HEK293 (cell line): Measurements from ENCODE around the gene TOR3A.

Experiments
- BCL11B ChIP-seq: fragments of 450-650 bp; formaldehyde crosslinking; IDR thresholded peaks from 2 replicates; pipeline ENCODE4 v1.5.1; 2016; ENCODE audit warnings: low read depth, missing biosample characterization, missing genetic modification characterization
- EGR2 ChIP-seq: fragments of 450-650 bp; formaldehyde crosslinking; IDR thresholded peaks from 2 replicates; pipeline ENCODE4 v1.5.1; 2016; ENCODE audit warnings: low read depth, missing biosample characterization, missing genetic modification characterization
- FEZF1 ChIP-seq: fragments of 450-650 bp; formaldehyde crosslinking; IDR thresholded peaks from 2 replicates; pipeline ENCODE4 v1.5.1; 2016; ENCODE audit warnings: missing biosample characterization, missing genetic modification characterization
- GLIS2 ChIP-seq: fragments of 450-650 bp; formaldehyde crosslinking; IDR thresholded peaks from 2 replicates; pipeline ENCODE4 v1.5.1; 2016; ENCODE audit warnings: missing biosample characterization, missing genetic modification characterization
- KLF7 ChIP-seq: fragments of 450-650 bp; formaldehyde crosslinking; IDR thresholded peaks from 2 replicates; pipeline ENCODE4 v1.5.1; 2016; ENCODE audit warnings: missing biosample characterization, missing genetic modification characterization, borderline replicate concordance
- MYNN ChIP-seq: fragments of 450-650 bp; formaldehyde crosslinking; IDR thresholded peaks from 2 replicates; pipeline ENCODE4 v1.5.1; 2016; ENCODE audit warnings: missing biosample characterization, missing genetic modification characterization, borderline replicate concordance
- RBAK ChIP-seq: fragments of 450-650 bp; formaldehyde crosslinking; IDR thresholded peaks from 2 replicates; pipeline ENCODE4 v1.5.1; 2016; ENCODE audit warnings: missing biosample characterization, missing genetic modification characterization
- REPIN1 ChIP-seq: fragments of 450-650 bp; formaldehyde crosslinking; IDR thresholded peaks from 2 replicates; pipeline ENCODE4 v1.5.1; 2017; ENCODE audit warnings: missing biosample characterization, missing genetic modification characterization, low read depth
- SCRT1 ChIP-seq: fragments of 450-650 bp; formaldehyde crosslinking; IDR thresholded peaks from 2 replicates; pipeline ENCODE4 v1.5.1; 2016; ENCODE audit warnings: missing biosample characterization, missing genetic modification characterization, borderline replicate concordance
- SETDB1 ChIP-seq: IDR thresholded peaks from one replicate; pipeline ENCODE4 v1.6.1; 2017; ENCODE audit warnings: mild to moderate bottlenecking, low read length, moderate library complexity, mixed read lengths; ENCODE audit not compliant: insufficient read length
- SP3 ChIP-seq: fragments of 450-650 bp; formaldehyde crosslinking; IDR thresholded peaks from 2 replicates; pipeline ENCODE4 v1.5.1; 2016; ENCODE audit warnings: missing biosample characterization, missing genetic modification characterization
- SP7 ChIP-seq: fragments of 450-650 bp; formaldehyde crosslinking; IDR thresholded peaks from 2 replicates; pipeline ENCODE4 v1.5.1; 2016; ENCODE audit warnings: missing biosample characterization, missing genetic modification characterization
- ZBTB1 ChIP-seq: fragments of 450-650 bp; formaldehyde crosslinking; IDR thresholded peaks from 2 replicates; pipeline ENCODE4 v1.5.1; 2016; ENCODE audit warnings: missing biosample characterization, missing genetic modification characterization
- ZNF146 ChIP-seq: fragments of 450-650 bp; formaldehyde crosslinking; IDR thresholded peaks from 2 replicates; pipeline ENCODE4 v1.5.1; 2016; ENCODE audit warnings: missing biosample characterization, missing genetic modification characterization
- ZNF24 ChIP-seq: fragments of 450-650 bp; formaldehyde crosslinking; IDR thresholded peaks from 2 replicates; pipeline ENCODE4 v1.5.1; 2016; ENCODE audit warnings: missing biosample characterization, missing genetic modification characterization
- ZNF302 ChIP-seq: fragments of 450-650 bp; formaldehyde crosslinking; IDR thresholded peaks from 2 replicates; pipeline ENCODE4 v1.5.1; 2016; ENCODE audit warnings: missing biosample characterization, missing genetic modification characterization, low read depth
- ZNF324 ChIP-seq: fragments of 450-650 bp; formaldehyde crosslinking; IDR thresholded peaks from 2 replicates; pipeline ENCODE4 v1.5.1; 2016; ENCODE audit warnings: missing biosample characterization, missing genetic modification characterization
- ZNF350 ChIP-seq: fragments of 450-650 bp; formaldehyde crosslinking; IDR thresholded peaks from 2 replicates; pipeline ENCODE4 v1.5.0; 2017; ENCODE audit warnings: missing biosample characterization, mild to moderate bottlenecking, missing genetic modification characterization
- ZNF394 ChIP-seq: fragments of 450-650 bp; formaldehyde crosslinking; IDR thresholded peaks from 2 replicates; pipeline ENCODE4 v1.5.1; 2016; ENCODE audit warnings: missing biosample characterization, missing genetic modification characterization, mild to moderate bottlenecking, moderate library complexity, borderline replicate concordance
- ZNF501 ChIP-seq: fragments of 450-650 bp; formaldehyde crosslinking; IDR thresholded peaks from 2 replicates; pipeline ENCODE4 v1.5.1; 2016; ENCODE audit warnings: missing biosample characterization, missing genetic modification characterization
- ZNF548 ChIP-seq: fragments of 450-650 bp; formaldehyde crosslinking; IDR thresholded peaks from 2 replicates; pipeline ENCODE4 v1.5.1; 2016; ENCODE audit warnings: missing biosample characterization, missing genetic modification characterization
- ZNF549 ChIP-seq: fragments of 450-650 bp; IDR thresholded peaks from 2 replicates; pipeline ENCODE4 v1.5.1; 2018; ENCODE audit warnings: missing biosample characterization, missing genetic modification characterization, mild to moderate bottlenecking, inconsistent platforms, moderate library complexity
- ZNF560 ChIP-seq: fragments of 450-650 bp; formaldehyde crosslinking; IDR thresholded peaks from 2 replicates; pipeline ENCODE4 v1.5.1; 2017; ENCODE audit warnings: missing biosample characterization, missing genetic modification characterization, borderline replicate concordance
- ZNF561 ChIP-seq: fragments of 450-650 bp; IDR thresholded peaks from 2 replicates; pipeline ENCODE4 v1.5.1; 2018; ENCODE audit warnings: missing biosample characterization, missing genetic modification characterization, borderline replicate concordance
- ZNF585B ChIP-seq: fragments of 450-650 bp; formaldehyde crosslinking; IDR thresholded peaks from 2 replicates; pipeline ENCODE4 v1.5.1; 2016; ENCODE audit warnings: missing biosample characterization, missing genetic modification characterization
- ZNF596 ChIP-seq: fragments of 450-650 bp; IDR thresholded peaks from 2 replicates; pipeline ENCODE4 v1.5.0; 2018; ENCODE audit warnings: missing biosample characterization, mild to moderate bottlenecking, missing genetic modification characterization, moderate library complexity
- ZNF621 ChIP-seq: fragments of 450-650 bp; formaldehyde crosslinking; IDR thresholded peaks from 2 replicates; pipeline ENCODE4 v1.5.1; 2017; ENCODE audit warnings: missing biosample characterization, missing genetic modification characterization
- ZNF624 ChIP-seq: fragments of 450-650 bp; formaldehyde crosslinking; IDR thresholded peaks from 2 replicates; pipeline ENCODE4 v1.5.1; 2017; ENCODE audit warnings: missing biosample characterization, missing genetic modification characterization
- ZNF670 ChIP-seq: fragments of 450-650 bp; formaldehyde crosslinking; IDR thresholded peaks from 2 replicates; pipeline ENCODE4 v1.5.1; 2016; ENCODE audit warnings: missing biosample characterization, missing genetic modification characterization, low read depth
- ZNF701 ChIP-seq: fragments of 450-650 bp; formaldehyde crosslinking; IDR thresholded peaks from 2 replicates; pipeline ENCODE4 v1.5.1; 2016; ENCODE audit warnings: missing biosample characterization, missing genetic modification characterization
- ZNF704 ChIP-seq: fragments of 450-650 bp; formaldehyde crosslinking; IDR thresholded peaks from 2 replicates; pipeline ENCODE4 v1.5.1; 2016; ENCODE audit warnings: missing biosample characterization, missing genetic modification characterization
- ZNF76 ChIP-seq: fragments of 450-650 bp; formaldehyde crosslinking; IDR thresholded peaks from 2 replicates; pipeline ENCODE4; 2016; ENCODE audit warnings: low read depth, missing biosample characterization, missing genetic modification characterization, borderline replicate concordance
- ZNF792 ChIP-seq: fragments of 450-650 bp; formaldehyde crosslinking; IDR thresholded peaks from 2 replicates; pipeline ENCODE4 v1.5.1; 2016; ENCODE audit warnings: missing biosample characterization, missing genetic modification characterization
- ZNF837 ChIP-seq: fragments of 450-650 bp; formaldehyde crosslinking; IDR thresholded peaks from 2 replicates; pipeline ENCODE4 v1.5.1; 2016; ENCODE audit warnings: missing biosample characterization, missing genetic modification characterization
- ZNF843 ChIP-seq: fragments of 450-650 bp; formaldehyde crosslinking; IDR thresholded peaks from 2 replicates; pipeline ENCODE4 v1.5.1; 2016; ENCODE audit warnings: missing biosample characterization, missing genetic modification characterization
- TF ChIP-seq, protein P1 (sequence below): fragments of 450-650 bp; formaldehyde crosslinking; IDR thresholded peaks from 2 replicates; pipeline ENCODE4 v1.5.1; 2016; ENCODE audit warnings: missing biosample characterization, missing genetic modification characterization
- TF ChIP-seq, protein P2 (sequence below): fragments of 450-650 bp; formaldehyde crosslinking; IDR thresholded peaks from 2 replicates; pipeline ENCODE4 v1.5.1; 2016; ENCODE audit warnings: missing biosample characterization, missing genetic modification characterization
- TF ChIP-seq, protein P3 (sequence below): fragments of 450-650 bp; formaldehyde crosslinking; IDR thresholded peaks from 2 replicates; pipeline ENCODE4 v1.5.1; 2016; ENCODE audit warnings: missing biosample characterization, missing genetic modification characterization

Gene TOR3A

DNA sequence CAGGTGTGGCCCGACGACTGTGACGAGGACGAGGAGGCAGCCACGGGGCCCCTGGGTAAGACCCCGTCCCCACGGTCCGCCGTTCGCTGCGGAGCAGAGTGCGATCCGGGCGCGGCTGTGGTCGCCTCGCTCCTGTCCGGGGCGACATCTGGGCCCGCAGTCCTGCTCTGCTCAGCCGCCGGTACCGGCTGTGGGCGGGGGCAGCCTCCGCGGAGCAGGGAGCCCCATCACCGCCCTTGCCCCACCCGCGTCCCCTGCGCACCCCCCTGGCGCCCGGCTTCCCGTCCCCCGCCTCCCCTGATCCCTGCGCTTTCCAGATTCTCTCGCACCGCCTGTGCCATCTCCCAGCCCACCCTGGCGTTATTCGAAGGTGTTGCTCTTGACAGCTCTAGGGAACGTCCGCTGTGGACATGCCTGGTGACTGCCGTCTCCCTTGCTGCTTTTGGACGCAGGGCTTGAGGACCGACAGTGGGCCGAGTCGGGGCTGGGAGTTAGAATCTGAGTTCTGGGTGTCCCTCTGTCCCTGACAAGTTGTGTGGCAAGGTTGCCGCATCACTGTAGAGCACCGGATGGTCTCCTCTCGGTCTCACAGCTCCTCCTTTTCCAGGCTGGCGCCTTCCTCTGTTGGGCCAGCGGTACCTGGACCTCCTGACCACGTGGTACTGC is 596 bp downstream of the TOR3A start (continued):
- no peak for TF ChIP-seq ZNF624 (tag by site-specific recombination)
- no peak; the same call in 1 of the 2 replicates for TF ChIP-seq ZNF585B (tag by site-specific recombination)
- no peak for TF ChIP-seq ZNF146 (tag by site-specific recombination)
- TF ChIP-seq ZNF501 (tag by site-specific recombination): no peak
- no peak for TF ChIP-seq ZNF549
- no peak for TF ChIP-seq RBAK (tag by site-specific recombination)
- TF ChIP-seq SCRT1 (tag by site-specific recombination): no peak
- peak; percentile 7; the same call in 1 of the 2 replicates for TF ChIP-seq SP3 (tag by site-specific recombination)
- no peak for TF ChIP-seq ZNF560 (tag by site-specific recombination)
- TF ChIP-seq ZNF670 (tag by site-specific recombination): no peak
- TF ChIP-seq ZNF324 (tag by site-specific recombination): no peak
- no peak for TF ChIP-seq REPIN1 (tag by site-specific recombination)
- no peak for TF ChIP-seq SP7 (tag by site-specific recombination)
- TF ChIP-seq ZNF704: no peak
- TF ChIP-seq SETDB1: no peak
- no peak for TF ChIP-seq FEZF1 (tag by site-specific recombination)
- TF ChIP-seq ZNF843: no peak
- no peak for TF ChIP-seq ZBTB1 (tag by site-specific recombination)
- no peak for TF ChIP-seq ZNF621 (tag by site-specific recombination)
- TF ChIP-seq ZNF792 (tag by site-specific recombination): no peak
- no peak for TF ChIP-seq ZNF302 (tag by site-specific recombination)
- TF ChIP-seq KLF7 (tag by site-specific recombination): no peak
- TF ChIP-seq MYNN (tag by site-specific recombination): no peak
- TF ChIP-seq, protein P1, sequence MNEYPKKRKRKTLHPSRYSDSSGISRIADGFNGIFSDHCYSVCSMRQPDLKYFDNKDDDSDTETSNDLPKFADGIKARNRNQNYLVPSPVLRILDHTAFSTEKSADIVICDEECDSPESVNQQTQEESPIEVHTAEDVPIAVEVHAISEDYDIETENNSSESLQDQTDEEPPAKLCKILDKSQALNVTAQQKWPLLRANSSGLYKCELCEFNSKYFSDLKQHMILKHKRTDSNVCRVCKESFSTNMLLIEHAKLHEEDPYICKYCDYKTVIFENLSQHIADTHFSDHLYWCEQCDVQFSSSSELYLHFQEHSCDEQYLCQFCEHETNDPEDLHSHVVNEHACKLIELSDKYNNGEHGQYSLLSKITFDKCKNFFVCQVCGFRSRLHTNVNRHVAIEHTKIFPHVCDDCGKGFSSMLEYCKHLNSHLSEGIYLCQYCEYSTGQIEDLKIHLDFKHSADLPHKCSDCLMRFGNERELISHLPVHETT (tag by site-specific recombination): no peak
- no peak for TF ChIP-seq ZNF596 (tag by site-specific recombination)
- TF ChIP-seq ZNF548: no peak
- peak; percentile 79 for TF ChIP-seq ZNF394 (tag by site-specific recombination)
- TF ChIP-seq, protein P2, sequence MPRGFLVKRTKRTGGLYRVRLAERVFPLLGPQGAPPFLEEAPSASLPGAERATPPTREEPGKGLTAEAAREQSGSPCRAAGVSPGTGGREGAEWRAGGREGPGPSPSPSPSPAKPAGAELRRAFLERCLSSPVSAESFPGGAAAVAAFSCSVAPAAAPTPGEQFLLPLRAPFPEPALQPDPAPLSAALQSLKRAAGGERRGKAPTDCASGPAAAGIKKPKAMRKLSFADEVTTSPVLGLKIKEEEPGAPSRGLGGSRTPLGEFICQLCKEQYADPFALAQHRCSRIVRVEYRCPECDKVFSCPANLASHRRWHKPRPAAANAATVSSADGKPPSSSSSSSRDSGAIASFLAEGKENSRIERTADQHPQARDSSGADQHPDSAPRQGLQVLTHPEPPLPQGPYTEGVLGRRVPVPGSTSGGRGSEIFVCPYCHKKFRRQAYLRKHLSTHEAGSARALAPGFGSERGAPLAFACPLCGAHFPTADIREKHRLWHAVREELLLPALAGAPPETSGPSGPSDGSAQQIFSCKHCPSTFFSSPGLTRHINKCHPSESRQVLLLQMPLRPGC (tag by site-specific recombination): no peak
- no peak for TF ChIP-seq ZNF24 (tag by site-specific recombination)
- peak; percentile 71 for TF ChIP-seq GLIS2 (tag by site-specific recombination)
- no peak for TF ChIP-seq EGR2 (tag by site-specific recombination)
- TF ChIP-seq ZNF561 (tag by site-specific recombination): no peak
- TF ChIP-seq ZNF76 (tag by site-specific recombination): 0 out of 2 replicates have a peak, but pooled peaks have one; percentile 1
- no peak for TF ChIP-seq ZNF350 (tag by site-specific recombination)
- no peak for TF ChIP-seq BCL11B (tag by site-specific recombination)
- no peak for TF ChIP-seq ZNF701 (tag by site-specific recombination)
- TF ChIP-seq, protein P3, sequence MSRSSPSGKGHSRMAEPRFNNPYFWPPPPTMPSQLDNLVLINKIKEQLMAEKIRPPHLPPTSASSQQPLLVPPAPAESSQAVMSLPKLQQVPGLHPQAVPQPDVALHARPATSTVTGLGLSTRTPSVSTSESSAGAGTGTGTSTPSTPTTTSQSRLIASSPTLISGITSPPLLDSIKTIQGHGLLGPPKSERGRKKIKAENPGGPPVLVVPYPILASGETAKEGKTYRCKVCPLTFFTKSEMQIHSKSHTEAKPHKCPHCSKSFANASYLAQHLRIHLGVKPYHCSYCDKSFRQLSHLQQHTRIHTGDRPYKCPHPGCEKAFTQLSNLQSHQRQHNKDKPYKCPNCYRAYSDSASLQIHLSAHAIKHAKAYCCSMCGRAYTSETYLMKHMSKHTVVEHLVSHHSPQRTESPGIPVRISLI (tag by site-specific recombination): no peak
- no peak for TF ChIP-seq ZNF837 (tag by site-specific recombination)
